ENCODE results near the gene KAT2A.

Gene KAT2A

GRCh38 chr17:42153919-42154742 lies 33.0 kb upstream of the KAT2A start (continued):
- TF ChIP-seq ZBTB10 (tag by site-specific recombination; IDR thresholded peaks at IDR 0.05) (0 out of 2 replicates have a peak, but pooled peaks have one; percentile 51), ZNF274 (IDR thresholded peaks at IDR 0.05; ENCODE audit: low read length) (no peak), ZNF274 (tag by site-specific recombination; IDR thresholded peaks at IDR 0.05; ENCODE audit: borderline replicate concordance) (no peak), ZNF529 (tag by site-specific recombination; IDR thresholded peaks at IDR 0.05; ENCODE audit: insufficient replicate concordance) (no peak), TSHZ1 (tag by site-specific recombination; IDR thresholded peaks at IDR 0.05; ENCODE audit: borderline replicate concordance) (no peak), ZNF600 (tag by site-specific recombination; IDR thresholded peaks at IDR 0.05) (no peak), PRDM6 (tag by site-specific recombination; IDR thresholded peaks at IDR 0.05) (no peak), PRDM1 (tag by site-specific recombination; IDR thresholded peaks at IDR 0.05) (no peak), ZSCAN23 (tag by site-specific recombination; IDR thresholded peaks at IDR 0.05) (no peak), ZNF292 (tag by site-specific recombination; IDR thresholded peaks at IDR 0.05; ENCODE audit: borderline replicate concordance, low read depth) (no peak), ZSCAN5A (tag by site-specific recombination; IDR thresholded peaks at IDR 0.05) (no peak), ZNF335 (tag by site-specific recombination; conservative IDR thresholded peaks at IDR 0.05) (peak; percentile 57; the same call in 1 of the 2 replicates), OVOL3 (tag by site-specific recombination; IDR thresholded peaks at IDR 0.05) (no peak), ZNF112 (tag by site-specific recombination; IDR thresholded peaks at IDR 0.05) (no peak), ZNF223 (tag by site-specific recombination; IDR thresholded peaks at IDR 0.05) (no peak), ZBTB6 (tag by site-specific recombination; IDR thresholded peaks at IDR 0.05) (no peak), ZNF114 (tag by site-specific recombination; IDR thresholded peaks at IDR 0.05) (no peak), ZNF549 (tag by site-specific recombination; IDR thresholded peaks at IDR 0.05) (no peak), PRDM2 (tag by site-specific recombination; IDR thresholded peaks at IDR 0.05; ENCODE audit: borderline replicate concordance) (no peak), ZNF76 (tag by site-specific recombination; IDR thresholded peaks at IDR 0.05; ENCODE audit: borderline replicate concordance, low read depth) (0 out of 2 replicates have a peak, but pooled peaks have one; percentile 37), ZBTB7A (tag by site-specific recombination; IDR thresholded peaks at IDR 0.05; ENCODE audit: low read depth) (no peak)
